Activated CD4-positive, alpha-beta T cell treated with anti-CD3 and anti-CD28 coated beads for 48 hours (primary cell): Measurements from ENCODE around the gene GNL3.

Experiments used
- DNase-seq: peaks from one replicate; pipeline ENCODE4 v3.0.0-alpha.2; 2020

Gene GNL3

DNA sequence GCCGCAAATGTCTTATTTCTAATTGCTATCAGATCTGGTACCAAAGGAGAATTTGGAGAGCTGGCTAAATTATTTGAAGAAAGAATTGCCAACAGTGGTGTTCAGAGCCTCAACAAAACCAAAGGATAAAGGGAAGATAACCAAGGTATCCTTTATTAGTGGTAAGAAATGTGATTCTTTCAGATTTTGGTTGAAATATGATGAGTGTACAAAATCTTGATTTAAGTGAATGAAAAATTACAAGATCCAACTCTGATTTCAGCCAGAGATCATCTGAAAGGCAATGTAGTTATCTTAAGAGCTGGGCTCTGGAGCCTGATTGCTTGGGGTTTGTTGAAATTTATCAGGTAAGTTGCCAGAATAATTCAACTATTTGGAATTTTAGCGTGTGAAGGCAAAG is 4.7 kb downstream of the GNL3 start:
- no peak for DNase-seq

DNA sequence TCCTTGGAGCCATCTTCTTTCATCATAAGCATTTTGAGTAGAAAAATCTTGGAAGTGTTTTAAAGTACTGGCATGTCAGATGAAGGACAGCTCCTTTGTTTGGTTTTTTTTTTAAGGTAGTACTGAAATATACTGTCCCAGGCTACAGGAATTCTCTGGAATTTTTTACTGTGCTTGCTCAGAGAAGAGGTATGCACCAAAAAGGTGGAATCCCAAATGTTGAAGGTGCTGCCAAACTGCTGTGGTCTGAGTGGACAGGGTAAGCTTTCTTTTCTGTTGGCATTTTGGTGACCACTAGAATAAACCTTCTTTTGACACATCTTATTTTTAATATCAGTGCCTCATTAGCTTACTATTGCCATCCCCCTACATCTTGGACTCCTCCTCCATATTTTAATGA is 7.2 kb downstream of the GNL3 start:
- no peak for DNase-seq

DNA sequence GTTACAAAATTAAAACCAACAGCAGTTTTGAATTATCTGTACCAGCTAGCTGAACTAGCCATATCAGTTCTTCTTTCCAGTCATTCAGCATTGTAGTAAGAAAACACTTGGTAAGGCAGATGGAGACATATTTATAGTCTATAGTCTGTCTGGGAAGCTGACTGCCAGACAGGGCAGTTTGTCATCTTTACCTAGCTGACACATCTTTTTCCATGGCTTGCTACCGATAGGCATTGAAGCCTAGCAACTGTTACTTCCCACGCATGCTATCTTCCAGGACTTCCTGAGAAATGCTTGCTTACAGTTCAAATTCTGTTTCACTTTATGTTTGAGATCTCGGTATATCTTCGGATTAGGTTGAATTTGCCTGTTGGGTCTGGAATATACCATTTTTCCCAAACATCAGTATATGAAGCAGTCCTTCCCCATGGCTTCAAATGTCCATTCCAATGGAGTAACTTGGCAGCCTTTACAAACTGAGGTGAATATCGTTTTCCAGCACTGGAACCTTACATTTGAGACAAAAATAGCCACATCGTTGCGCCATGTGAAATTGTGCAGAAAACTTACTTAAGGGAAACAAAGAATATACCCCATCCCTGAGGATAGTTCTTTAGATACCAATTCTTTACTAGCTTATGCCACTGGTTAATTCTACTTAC is 8.8 kb downstream of the GNL3 start:
- DNase-seq, result no peak

DNA sequence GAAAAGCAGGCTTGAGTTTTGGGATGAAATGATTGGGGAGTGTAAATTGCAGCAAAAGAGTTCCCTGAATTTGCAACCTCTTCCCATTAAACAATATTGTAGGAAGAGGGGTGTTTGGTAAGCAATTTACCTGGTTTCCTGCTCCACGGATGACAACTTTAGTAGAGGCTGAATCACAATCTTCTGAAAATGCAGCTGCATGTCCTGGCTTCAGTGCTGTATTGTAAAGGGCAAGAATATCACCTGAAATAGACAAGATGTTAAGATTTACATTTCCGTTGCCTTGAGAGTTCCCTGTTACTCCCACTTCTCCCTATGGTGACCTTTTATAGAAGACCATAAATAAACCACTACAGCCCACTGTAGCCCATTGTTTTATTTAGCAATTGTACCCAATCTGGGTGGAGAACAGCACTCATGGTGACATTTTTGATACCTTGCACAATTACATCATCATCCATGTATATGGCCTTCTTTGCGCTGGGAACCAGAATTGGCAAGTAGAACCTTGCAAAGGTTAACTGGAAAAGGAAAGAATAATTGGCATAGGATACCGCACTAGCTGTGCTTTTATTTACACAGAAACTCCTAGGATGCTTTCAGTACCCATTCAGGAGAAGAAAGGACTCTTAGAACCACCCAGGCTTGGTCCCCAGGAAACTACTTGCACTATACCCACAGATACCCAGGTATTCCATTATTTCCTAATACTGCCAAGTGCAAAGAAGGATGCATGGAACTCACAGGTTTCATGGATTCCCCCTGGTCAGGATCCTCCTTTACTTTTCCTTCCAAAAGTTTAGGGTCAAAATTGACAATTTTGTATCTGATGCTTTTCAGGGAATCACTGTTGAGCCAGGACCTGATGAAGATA is 10.2 kb downstream of the GNL3 start:
- no peak for DNase-seq

- DNase-seq, result no peak
These were observed 11.2 kb downstream of the GNL3 start for GRCh38 chr3:52696830-52697631.

DNA sequence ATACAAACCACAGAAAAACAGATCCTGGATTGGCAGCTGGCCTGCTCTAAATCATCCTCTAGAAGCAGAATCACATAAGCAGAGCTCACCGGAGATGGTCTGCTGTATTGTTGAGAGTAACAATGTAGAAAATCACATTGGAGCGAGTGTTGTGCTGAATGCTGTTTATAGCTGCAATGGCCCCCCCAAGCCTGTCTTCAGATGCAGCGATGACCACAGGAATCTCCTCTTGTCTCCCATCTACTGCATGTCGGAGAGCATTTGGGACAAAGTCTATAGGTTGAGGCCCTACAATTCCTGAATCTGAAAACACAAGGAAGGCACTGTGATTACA is 11.8 kb downstream of the GNL3 start:
- DNase-seq, result no peak

GRCh38 chr3:52703341-52703740 is 17.5 kb downstream of the GNL3 start:
- DNase-seq, result no peak

GRCh38 chr3:52704611-52705437 is 19.0 kb downstream of the GNL3 start:
- DNase-seq, result peak; percentile 23

DNA sequence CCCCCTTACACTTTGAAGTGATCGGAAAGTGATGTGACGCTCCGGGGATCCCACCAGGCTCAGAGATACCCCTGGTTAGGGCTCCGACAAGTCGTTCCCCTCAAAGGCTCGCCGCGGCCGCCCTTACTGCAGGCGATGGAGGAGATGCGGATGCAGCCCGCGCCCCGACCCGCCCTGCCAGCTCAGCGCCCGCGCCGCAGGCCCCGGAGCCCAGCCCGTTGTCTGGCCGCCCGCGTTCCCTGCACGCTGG is 19.5 kb downstream of the GNL3 start:
- no peak for DNase-seq

GRCh38 chr3:52705688-52706686 is 20.2 kb downstream of the GNL3 start, which contains the start of the genes GLT8D1 and SPCS1:
GLT8D1 (minus strand) TSS chr3:52705791; CDS start chr3:52700460, 5,331 bp downstream.
SPCS1 (plus strand) TSS chr3:52706106; CDS start chr3:52706247, 141 bp downstream.
- peak; percentile 89 for DNase-seq

GRCh38 chr3:52707585-52707984 is 21.8 kb downstream of the GNL3 start:
- no peak for DNase-seq

GRCh38 chr3:52710512-52710911 is 24.7 kb downstream of the GNL3 start:
- no peak for DNase-seq

GRCh38 chr3:52712291-52713212 is 26.7 kb downstream of the GNL3 start:
- no peak for DNase-seq

DNA sequence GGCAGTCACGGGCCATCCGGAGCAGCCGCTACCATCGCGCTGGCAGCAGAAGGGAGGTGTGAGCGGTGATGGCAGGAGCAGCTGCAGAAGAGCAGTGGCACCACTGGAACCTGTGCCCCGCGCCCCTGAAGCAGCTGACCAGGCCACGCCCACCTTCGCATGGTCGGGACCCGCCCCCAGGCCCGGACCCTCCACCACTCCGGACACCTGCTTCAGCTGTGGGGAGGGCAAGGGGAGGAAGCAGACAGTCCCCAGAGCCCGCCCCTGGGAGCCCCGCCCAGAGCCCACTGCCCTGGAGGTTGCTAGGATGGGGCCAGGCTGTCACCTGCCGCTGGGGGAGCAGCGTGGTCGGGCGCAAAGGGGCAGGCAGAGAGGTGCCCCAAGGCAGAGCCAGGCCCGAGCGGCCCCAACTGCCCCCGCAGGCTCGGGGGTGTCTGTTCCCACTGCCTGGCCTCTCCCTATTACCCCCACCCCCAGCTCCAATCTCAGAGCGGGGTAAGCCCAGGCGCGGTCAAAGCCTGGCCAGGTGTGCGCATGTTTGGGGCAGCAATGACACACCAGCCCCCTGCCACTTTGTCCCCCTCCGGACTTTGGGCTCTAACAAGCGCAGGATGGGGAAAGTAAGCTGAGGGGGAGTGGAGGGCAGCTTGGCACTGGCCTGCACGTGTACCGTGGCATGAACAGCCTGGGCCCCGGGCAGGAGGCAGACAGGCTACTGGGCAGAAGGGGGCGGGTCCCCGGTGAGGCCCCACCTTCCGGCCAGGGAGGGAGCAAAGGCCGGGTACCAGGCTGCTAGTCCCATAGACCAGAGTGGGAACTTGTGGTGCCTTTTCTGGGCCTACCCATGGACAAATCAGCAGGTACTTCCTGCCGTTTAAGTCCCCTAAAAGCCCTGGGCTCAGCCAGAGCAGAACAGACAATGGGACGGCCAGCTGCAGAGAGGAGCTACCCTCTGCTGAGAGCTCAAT is 28.8 kb downstream of the GNL3 start:
- no peak for DNase-seq

DNA sequence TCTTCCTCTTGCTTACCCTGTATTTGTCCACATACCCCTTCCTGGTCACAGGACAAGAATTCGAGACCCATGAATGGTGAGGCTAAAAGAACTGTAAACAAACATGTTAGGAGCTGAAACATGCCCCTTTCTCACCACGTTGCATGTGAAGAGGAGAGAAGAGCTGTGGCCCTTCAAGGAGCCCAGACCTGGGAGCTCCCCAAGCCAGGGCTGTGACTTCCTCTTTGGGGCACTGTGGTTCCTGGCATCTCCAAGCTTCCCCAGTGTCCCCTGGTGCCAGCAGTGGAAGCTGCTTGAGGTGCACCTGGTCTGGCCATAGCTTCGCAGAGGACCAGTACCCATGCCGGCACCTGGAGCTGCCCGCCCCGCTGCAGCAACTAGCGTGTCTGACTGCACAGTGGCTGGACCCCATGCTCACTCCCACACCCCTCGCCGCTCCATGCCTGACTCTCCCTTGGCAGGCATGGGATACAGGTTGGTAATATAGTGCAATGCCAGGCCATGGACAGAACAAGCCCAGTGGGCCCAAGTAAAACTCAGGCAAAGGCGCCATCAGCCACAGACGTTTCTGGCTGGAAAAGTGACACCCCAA is 30.0 kb downstream of the GNL3 start:
- DNase-seq, result no peak

DNA sequence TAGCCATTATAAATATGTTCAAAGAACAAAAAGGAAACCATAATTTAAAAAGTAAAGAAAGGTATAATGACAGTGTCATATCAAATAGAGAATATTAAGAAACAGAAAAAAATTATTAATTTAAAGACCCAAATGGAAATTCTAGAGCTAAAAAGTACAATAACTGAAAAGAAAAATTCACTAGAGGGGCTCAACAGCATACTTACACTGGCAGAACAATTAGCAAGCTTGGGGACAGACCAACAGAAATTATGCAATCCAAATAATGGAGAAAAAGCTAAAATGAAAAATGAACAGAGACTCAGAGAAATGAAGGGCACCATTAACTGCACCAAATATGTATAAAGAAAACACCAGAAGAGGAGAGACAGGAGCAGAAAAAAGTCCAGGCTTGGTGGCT is 33.8 kb downstream of the GNL3 start:
- no peak for DNase-seq

DNA sequence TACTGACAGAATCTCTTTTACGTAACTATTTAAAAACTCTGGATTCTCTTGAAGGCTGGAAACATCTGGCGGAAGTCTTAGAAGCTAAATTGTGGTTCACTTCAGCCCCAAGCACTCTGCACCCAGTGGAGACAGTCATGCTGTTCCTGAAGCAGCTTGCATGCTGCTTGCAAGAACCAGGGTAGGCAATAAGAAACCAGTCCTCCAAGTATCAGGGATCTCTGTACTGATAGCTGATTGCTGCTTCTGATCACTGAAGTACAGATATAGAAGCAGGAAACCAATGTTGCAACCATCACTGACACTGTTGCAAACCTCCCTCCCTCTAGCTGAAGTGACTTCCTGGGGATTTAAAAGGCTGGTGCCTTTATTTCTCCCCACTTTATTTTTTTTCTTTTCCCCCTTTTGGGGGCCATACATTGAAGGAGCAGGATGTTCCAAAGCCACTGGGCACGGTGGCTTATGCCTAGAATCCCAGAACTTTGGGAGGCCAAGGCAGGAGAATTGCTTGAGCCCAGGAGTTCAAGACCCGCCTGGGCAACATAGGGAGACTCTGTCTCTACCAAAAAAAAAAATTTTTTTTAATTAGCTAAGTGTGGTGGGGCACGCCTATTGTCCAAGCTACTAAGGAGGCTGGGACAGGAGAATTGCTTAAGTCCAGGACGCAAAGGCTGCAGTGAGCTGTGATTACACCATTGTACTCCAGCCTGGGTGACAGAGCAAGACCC is 35.3 kb downstream of the GNL3 start:
- no peak for DNase-seq

DNA sequence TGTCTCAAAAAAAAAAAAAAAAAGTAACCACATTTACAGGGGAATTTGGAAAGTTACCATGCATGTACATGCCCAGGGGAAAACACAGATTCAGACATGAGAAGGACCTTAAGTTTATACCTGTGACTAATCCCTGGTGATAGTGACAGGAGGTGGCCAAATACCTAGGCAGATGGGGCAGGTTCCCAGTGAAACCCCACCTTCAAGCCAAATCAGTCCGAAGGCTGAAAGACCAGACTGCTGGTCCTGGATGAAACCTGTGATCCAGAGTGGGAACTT is 35.8 kb downstream of the GNL3 start:
- DNase-seq, result no peak
